Iris pigment epithelial cell (primary cell): ENCODE data around the gene GAS2L3.

ENCODE experiments used
- DNase-seq: peaks from one replicate; pipeline ENCODE4 v3.0.0-alpha.2; 2011; ENCODE audit warnings: low read depth

GAS2L3 gene

GRCh38 chr12:100661300-100661951, 87.9 kb downstream of the GAS2L3 start:
- DNase-seq = peak; percentile 66

GRCh38 chr12:100666588-100666987, 93.1 kb downstream of the GAS2L3 start:
- no peak for DNase-seq

- DNase-seq = peak; percentile 69
Observed at GRCh38 chr12:100668945-100669536, 95.6 kb downstream of the GAS2L3 start.

- no peak for DNase-seq
Observed at GRCh38 chr12:100669922-100670321, 96.4 kb downstream of the GAS2L3 start.

GRCh38 chr12:100671396-100672074, 98.1 kb downstream of the GAS2L3 start:
- no peak for DNase-seq

GRCh38 chr12:100672075-100672592, 98.7 kb downstream of the GAS2L3 start:
- DNase-seq = no peak

- no peak for DNase-seq
Observed at GRCh38 chr12:100674036-100674888, 100.8 kb downstream of the GAS2L3 start.
